GM23338 (cell line): ENCODE data around the gene RMI2. TPM values are rescaled to one million over a fixed set of nuclear protein-coding genes. Genes with fewer than 3 reads are reported as not detected.

Source experiments
- ATAC-seq: fragments of 200-7000 bp; cut with Tn5 transposase; 3 replicates; pipeline ENCODE4 v1.9.1; 2020
- DNase-seq: peaks from one replicate; pipeline ENCODE4 v3.0.0-alpha.2; 2015; ENCODE audit warnings: low spot score
- H2AFZ ChIP-seq: fragments of 200-600 bp; sonication (generic); 2 replicates; pipeline ENCODE4 v1.8.0; 2016; ENCODE audit warnings: antibody characterized with exemption, mild to moderate bottlenecking, moderate library complexity
- H3F3A ChIP-seq: fragments of 200-600 bp; sonication (generic); replicated peaks from 2 replicates; pipeline ENCODE4 v1.8.0; 2017; ENCODE audit warnings: antibody characterized with exemption, mixed run types, low read depth
- H3K27ac ChIP-seq: fragments of 200-600 bp; sonication (generic); 2 replicates; pipeline ENCODE4 v1.6.1; 2016; ENCODE audit warnings: low read depth
- H3K27me3 ChIP-seq: fragments of 200-600 bp; sonication (generic); 2 replicates; pipeline ENCODE4 v1.8.0; 2016; ENCODE audit warnings: mild to moderate bottlenecking, mixed run types, moderate library complexity; ENCODE audit not compliant: insufficient read depth
- H3K36me3 ChIP-seq: fragments of 200-600 bp; sonication (generic); 2 replicates; pipeline ENCODE4 v1.8.0; 2016; ENCODE audit warnings: mild to moderate bottlenecking; ENCODE audit not compliant: insufficient read depth
- H3K4me1 ChIP-seq: fragments of 200-600 bp; sonication (generic); 2 replicates; pipeline ENCODE4 v1.8.0; 2016; ENCODE audit warnings: mild to moderate bottlenecking, moderate library complexity; ENCODE audit not compliant: insufficient read depth
- H3K4me2 ChIP-seq: fragments of 200-600 bp; sonication (generic); 2 replicates; pipeline ENCODE4 v1.7.1; 2017; ENCODE audit warnings: mixed run types
- H3K4me3 ChIP-seq: fragments of 200-600 bp; sonication (generic); 2 replicates; pipeline ENCODE4 v1.6.1; 2016; ENCODE audit warnings: mixed run types
- H3K79me2 ChIP-seq: fragments of 200-600 bp; sonication (generic); replicated peaks from 2 replicates; pipeline ENCODE4 v1.8.0; 2017; ENCODE audit warnings: mild to moderate bottlenecking; ENCODE audit not compliant: insufficient read depth
- H3K9me2 ChIP-seq: fragments of 200-600 bp; sonication (generic); 2 replicates; pipeline ENCODE4 v1.8.0; 2017; ENCODE audit not compliant: insufficient read depth
- H4K20me1 ChIP-seq: fragments of 200-600 bp; sonication (generic); replicated peaks from 2 replicates; pipeline ENCODE4 v1.8.0; 2017; ENCODE audit warnings: mild to moderate bottlenecking; ENCODE audit not compliant: insufficient read depth
- H3K27ac Mint-ChIP-seq: 2 replicates; pipeline ENCODE4 v1.8.0; 2020; ENCODE audit warnings: inconsistent platforms, mild to moderate bottlenecking, moderate library complexity, mixed read lengths
- H3K27me3 Mint-ChIP-seq: 3 replicates; pipeline ENCODE4 v1.8.0; 2022; ENCODE audit warnings: low read depth, mild to moderate bottlenecking, moderate library complexity, mixed read lengths, inconsistent platforms; ENCODE audit not compliant: insufficient read depth, poor library complexity
- H3K36me3 Mint-ChIP-seq: 3 replicates; pipeline ENCODE4 v1.8.0; 2021; ENCODE audit warnings: low read depth, mild to moderate bottlenecking, inconsistent platforms, moderate library complexity, mixed read lengths
- H3K4me1 Mint-ChIP-seq: 3 replicates; pipeline ENCODE4 v1.8.0; 2020; ENCODE audit warnings: mild to moderate bottlenecking, inconsistent platforms, mixed read lengths
- H3K4me3 Mint-ChIP-seq: 3 replicates; pipeline ENCODE4 v1.8.0; 2021; ENCODE audit warnings: moderate library complexity, mild to moderate bottlenecking, inconsistent platforms, mixed read lengths
- H3K9me3 Mint-ChIP-seq: 3 replicates; pipeline ENCODE4 v1.8.0; 2020; ENCODE audit warnings: moderate library complexity, mild to moderate bottlenecking, inconsistent platforms, mixed read lengths
- CREB1 ChIP-seq: fragments of 250-450 bp; sonication (Bioruptor Pico); IDR thresholded peaks from 2 replicates; pipeline ENCODE4 v1.5.0; 2020; ENCODE audit warnings: low read depth, mild to moderate bottlenecking, moderate library complexity
- EZH2 ChIP-seq: fragments of 200-600 bp; sonication (generic); IDR thresholded peaks from one replicate; pipeline ENCODE4 v1.8.0; 2017; ENCODE audit warnings: antibody characterized with exemption, mild to moderate bottlenecking, low read depth; ENCODE audit not compliant: unreplicated experiment
- JUNB ChIP-seq: IDR thresholded peaks from one replicate; pipeline ENCODE4 v1.6.1; 2016; ENCODE audit warnings: antibody characterized with exemption; ENCODE audit not compliant: unreplicated experiment
- NANOG ChIP-seq: IDR thresholded peaks from 2 replicates; pipeline ENCODE4 v1.6.1; 2016; ENCODE audit warnings: antibody characterized with exemption, borderline replicate concordance
- STAT1 ChIP-seq: IDR thresholded peaks from one replicate; pipeline ENCODE4 v1.6.1; 2016; ENCODE audit warnings: antibody characterized with exemption; ENCODE audit not compliant: unreplicated experiment
- ZNF114 ChIP-seq: fragments of 250-450 bp; sonication (Bioruptor Pico); IDR thresholded peaks from 2 replicates; pipeline ENCODE4 v1.5.0; 2020; ENCODE audit warnings: mild to moderate bottlenecking, moderate library complexity
- ZNF331 ChIP-seq: fragments of 250-450 bp; sonication (Bioruptor Pico); IDR thresholded peaks from 2 replicates; pipeline ENCODE4 v1.5.0; 2020; ENCODE audit warnings: low read depth, mild to moderate bottlenecking, moderate library complexity
- polyA plus RNA-seq: library from polyadenylated mRNA; unstranded; fragments of >200 nt; fragmentation: Nextera tagmentation; extraction: Ambion mirVana; gene quantifications from 2 replicates; pipeline ENCODE4 v1.2.1, GENCODE V29; 2016
- total RNA-seq: library from RNA; depleted of rRNA; stranded (reverse); fragments of >200 nt; shearing (Covaris generic); gene quantifications from 2 replicates; pipeline ENCODE4 v1.2.3, GENCODE V29; 2014
- TF ChIP-seq, protein P1 (sequence below): fragments of 250-450 bp; sonication (Bioruptor Pico); IDR thresholded peaks from 2 replicates; pipeline ENCODE4 v1.5.0; 2020; ENCODE audit warnings: mild to moderate bottlenecking, moderate library complexity
- TF ChIP-seq, protein P2 (sequence below): IDR thresholded peaks from 2 replicates; pipeline ENCODE4 v1.6.1; 2016; ENCODE audit warnings: antibody characterized with exemption
- TF ChIP-seq, protein P3 (sequence below): IDR thresholded peaks from one replicate; pipeline ENCODE4 v1.6.1; 2018; ENCODE audit warnings: antibody characterized with exemption; ENCODE audit not compliant: unreplicated experiment

RMI2 gene
- total and polyA plus RNA-seq, 2 experiments from 2014 or later: 98.2 to 108 TPM

DNA sequence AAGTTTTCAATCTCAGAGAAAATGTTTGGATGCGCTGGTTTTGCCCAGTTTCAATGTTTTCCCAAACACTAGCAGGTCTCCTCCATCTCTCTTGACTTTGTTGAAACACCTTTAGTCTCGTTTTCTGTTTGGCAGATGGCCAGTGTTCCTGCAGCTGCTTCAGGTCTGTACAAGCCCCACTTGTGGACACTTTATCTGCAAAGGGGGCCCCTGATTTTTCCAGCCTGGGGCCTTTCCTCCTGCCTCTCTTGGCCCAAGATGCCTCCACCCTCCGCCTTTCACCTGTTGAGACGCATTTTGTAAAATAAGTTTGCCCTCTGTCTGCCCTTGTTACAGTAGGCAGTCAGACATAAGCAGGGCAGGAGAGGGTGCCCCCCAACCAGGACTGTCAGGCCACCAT is 42.3 kb upstream of the RMI2 start (continued):
- TF ChIP-seq, protein P1, sequence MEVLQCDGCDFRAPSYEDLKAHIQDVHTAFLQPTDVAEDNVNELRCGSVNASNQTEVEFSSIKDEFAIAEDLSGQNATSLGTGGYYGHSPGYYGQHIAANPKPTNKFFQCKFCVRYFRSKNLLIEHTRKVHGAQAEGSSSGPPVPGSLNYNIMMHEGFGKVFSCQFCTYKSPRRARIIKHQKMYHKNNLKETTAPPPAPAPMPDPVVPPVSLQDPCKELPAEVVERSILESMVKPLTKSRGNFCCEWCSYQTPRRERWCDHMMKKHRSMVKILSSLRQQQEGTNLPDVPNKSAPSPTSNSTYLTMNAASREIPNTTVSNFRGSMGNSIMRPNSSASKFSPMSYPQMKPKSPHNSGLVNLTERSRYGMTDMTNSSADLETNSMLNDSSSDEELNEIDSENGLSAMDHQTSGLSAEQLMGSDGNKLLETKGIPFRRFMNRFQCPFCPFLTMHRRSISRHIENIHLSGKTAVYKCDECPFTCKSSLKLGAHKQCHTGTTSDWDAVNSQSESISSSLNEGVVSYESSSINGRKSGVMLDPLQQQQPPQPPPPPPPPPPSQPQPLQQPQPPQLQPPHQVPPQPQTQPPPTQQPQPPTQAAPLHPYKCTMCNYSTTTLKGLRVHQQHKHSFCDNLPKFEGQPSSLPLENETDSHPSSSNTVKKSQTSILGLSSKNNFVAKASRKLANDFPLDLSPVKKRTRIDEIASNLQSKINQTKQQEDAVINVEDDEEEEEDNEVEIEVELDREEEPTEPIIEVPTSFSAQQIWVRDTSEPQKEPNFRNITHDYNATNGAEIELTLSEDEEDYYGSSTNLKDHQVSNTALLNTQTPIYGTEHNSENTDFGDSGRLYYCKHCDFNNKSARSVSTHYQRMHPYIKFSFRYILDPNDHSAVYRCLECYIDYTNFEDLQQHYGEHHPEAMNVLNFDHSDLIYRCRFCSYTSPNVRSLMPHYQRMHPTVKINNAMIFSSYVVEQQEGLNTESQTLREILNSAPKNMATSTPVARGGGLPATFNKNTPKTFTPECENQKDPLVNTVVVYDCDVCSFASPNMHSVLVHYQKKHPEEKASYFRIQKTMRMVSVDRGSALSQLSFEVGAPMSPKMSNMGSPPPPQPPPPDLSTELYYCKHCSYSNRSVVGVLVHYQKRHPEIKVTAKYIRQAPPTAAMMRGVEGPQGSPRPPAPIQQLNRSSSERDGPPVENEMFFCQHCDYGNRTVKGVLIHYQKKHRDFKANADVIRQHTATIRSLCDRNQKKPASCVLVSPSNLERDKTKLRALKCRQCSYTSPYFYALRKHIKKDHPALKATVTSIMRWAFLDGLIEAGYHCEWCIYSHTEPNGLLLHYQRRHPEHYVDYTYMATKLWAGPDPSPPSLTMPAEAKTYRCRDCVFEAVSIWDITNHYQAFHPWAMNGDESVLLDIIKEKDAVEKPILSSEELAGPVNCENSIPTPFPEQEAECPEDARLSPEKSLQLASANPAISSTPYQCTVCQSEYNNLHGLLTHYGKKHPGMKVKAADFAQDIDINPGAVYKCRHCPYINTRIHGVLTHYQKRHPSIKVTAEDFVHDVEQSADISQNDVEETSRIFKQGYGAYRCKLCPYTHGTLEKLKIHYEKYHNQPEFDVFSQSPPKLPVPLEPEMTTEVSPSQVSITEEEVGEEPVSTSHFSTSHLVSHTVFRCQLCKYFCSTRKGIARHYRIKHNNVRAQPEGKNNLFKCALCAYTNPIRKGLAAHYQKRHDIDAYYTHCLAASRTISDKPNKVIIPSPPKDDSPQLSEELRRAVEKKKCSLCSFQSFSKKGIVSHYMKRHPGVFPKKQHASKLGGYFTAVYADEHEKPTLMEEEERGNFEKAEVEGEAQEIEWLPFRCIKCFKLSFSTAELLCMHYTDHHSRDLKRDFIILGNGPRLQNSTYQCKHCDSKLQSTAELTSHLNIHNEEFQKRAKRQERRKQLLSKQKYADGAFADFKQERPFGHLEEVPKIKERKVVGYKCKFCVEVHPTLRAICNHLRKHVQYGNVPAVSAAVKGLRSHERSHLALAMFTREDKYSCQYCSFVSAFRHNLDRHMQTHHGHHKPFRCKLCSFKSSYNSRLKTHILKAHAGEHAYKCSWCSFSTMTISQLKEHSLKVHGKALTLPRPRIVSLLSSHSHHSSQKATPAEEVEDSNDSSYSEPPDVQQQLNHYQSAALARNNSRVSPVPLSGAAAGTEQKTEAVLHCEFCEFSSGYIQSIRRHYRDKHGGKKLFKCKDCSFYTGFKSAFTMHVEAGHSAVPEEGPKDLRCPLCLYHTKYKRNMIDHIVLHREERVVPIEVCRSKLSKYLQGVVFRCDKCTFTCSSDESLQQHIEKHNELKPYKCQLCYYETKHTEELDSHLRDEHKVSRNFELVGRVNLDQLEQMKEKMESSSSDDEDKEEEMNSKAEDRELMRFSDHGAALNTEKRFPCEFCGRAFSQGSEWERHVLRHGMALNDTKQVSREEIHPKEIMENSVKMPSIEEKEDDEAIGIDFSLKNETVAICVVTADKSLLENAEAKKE (CRISPR knock-in tag): no peak
- no peak for TF ChIP-seq NANOG
- TF ChIP-seq JUNB: no peak
- TF ChIP-seq, protein P2, sequence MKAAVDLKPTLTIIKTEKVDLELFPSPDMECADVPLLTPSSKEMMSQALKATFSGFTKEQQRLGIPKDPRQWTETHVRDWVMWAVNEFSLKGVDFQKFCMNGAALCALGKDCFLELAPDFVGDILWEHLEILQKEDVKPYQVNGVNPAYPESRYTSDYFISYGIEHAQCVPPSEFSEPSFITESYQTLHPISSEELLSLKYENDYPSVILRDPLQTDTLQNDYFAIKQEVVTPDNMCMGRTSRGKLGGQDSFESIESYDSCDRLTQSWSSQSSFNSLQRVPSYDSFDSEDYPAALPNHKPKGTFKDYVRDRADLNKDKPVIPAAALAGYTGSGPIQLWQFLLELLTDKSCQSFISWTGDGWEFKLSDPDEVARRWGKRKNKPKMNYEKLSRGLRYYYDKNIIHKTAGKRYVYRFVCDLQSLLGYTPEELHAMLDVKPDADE: no peak
- no peak for TF ChIP-seq ZNF114 (CRISPR knock-in tag)
- no peak for TF ChIP-seq EZH2

DNA sequence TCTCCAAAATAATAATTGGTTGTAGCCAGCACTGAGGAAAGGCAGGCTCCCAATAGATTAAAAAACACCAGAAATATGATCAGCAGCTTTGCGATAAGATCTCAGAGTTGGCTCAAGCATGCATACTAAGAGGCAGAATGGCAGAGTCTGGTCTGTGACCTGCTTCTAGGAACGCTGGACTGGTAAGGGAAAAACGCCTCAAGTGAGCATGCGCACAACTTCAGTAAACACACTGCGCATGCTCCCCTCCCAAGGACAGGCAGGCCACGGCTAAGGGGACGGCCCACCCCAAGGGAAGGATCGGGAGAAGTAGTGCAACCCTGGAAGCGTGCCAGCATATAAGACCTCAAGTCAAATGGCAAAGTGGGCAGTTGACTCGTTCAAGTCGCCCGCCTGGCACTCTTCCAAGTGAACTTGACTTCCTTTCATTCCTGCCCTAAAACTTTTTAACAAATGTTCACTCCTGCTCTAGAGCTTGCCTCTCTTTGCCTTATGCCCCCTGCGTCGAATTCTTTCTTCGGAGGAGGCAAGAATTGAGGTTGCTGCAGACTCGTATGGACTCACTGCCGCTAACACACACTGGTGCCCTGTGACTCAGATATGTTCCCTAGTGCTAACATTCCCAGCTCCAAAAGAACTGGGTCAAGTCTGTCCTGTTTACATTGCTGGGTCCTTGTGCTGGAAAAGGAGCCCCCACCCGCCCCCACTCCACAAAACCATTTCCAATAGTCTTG is 41.7 kb upstream of the RMI2 start:
- Histone ChIP-seq H3K4me3 (no peak overlapping the region), H3K4me2 (no peak overlapping the region), H3K36me3 (no peaks in the 10 kb centered on the region), H3F3A (0 out of 2 replicates have a peak, but pooled peaks cover 2% of the 10 kb centered on the region), H3K4me1 (peaks cover 7% of the 10 kb centered on the region; the same call in 1 of the 2 replicates), H3K27me3 (no peaks in the 10 kb centered on the region), H3K27ac (no peak overlapping the region), H3K79me2 (no peaks in the 10 kb centered on the region), H2AFZ (peak overlapping the region; percentile 72), H3K9me2 (no peaks in the 10 kb centered on the region), H4K20me1 (no peaks in the 10 kb centered on the region)
- no peak overlapping the region for H3K4me3 Mint-ChIP-seq
- H3K36me3 Mint-ChIP-seq: no peaks in the 10 kb centered on the region; the same call in 2 of the 3 replicates
- no peak overlapping the region for H3K27ac Mint-ChIP-seq
- 0 out of 3 replicates have a peak, but pooled peaks cover 2% of the 10 kb centered on the region for H3K9me3 Mint-ChIP-seq
- no peaks in the 10 kb centered on the region for H3K27me3 Mint-ChIP-seq
- peaks cover 4% of the 10 kb centered on the region; the same call in 2 of the 3 replicates for H3K4me1 Mint-ChIP-seq
- DNase-seq: no peak
- no peak for ATAC-seq
- no peak for TF ChIP-seq ZNF114 (CRISPR knock-in tag)
- no peak for TF ChIP-seq EZH2
- TF ChIP-seq CREB1 (CRISPR knock-in tag): no peak
- TF ChIP-seq, protein P2: no peak
- TF ChIP-seq, protein P3, sequence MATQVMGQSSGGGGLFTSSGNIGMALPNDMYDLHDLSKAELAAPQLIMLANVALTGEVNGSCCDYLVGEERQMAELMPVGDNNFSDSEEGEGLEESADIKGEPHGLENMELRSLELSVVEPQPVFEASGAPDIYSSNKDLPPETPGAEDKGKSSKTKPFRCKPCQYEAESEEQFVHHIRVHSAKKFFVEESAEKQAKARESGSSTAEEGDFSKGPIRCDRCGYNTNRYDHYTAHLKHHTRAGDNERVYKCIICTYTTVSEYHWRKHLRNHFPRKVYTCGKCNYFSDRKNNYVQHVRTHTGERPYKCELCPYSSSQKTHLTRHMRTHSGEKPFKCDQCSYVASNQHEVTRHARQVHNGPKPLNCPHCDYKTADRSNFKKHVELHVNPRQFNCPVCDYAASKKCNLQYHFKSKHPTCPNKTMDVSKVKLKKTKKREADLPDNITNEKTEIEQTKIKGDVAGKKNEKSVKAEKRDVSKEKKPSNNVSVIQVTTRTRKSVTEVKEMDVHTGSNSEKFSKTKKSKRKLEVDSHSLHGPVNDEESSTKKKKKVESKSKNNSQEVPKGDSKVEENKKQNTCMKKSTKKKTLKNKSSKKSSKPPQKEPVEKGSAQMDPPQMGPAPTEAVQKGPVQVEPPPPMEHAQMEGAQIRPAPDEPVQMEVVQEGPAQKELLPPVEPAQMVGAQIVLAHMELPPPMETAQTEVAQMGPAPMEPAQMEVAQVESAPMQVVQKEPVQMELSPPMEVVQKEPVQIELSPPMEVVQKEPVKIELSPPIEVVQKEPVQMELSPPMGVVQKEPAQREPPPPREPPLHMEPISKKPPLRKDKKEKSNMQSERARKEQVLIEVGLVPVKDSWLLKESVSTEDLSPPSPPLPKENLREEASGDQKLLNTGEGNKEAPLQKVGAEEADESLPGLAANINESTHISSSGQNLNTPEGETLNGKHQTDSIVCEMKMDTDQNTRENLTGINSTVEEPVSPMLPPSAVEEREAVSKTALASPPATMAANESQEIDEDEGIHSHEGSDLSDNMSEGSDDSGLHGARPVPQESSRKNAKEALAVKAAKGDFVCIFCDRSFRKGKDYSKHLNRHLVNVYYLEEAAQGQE: no peak
- TF ChIP-seq ZNF331: no peak
- TF ChIP-seq STAT1: no peak
